Mucosa of stomach (tissue), 1 donor: ENCODE measurements around the gene FGF14.

Experiments
- H3K27me3 ChIP-seq: one replicate; pipeline ENCODE4 v1.7.0; 2013; ENCODE audit warnings: mild to moderate bottlenecking, low read length; ENCODE audit not compliant: control insufficient read depth, insufficient read depth
- H3K36me3 ChIP-seq: one replicate; pipeline ENCODE4 v1.7.0; 2013; ENCODE audit warnings: low read length; ENCODE audit not compliant: control insufficient read depth, insufficient read depth
- H3K4me1 ChIP-seq: one replicate; pipeline ENCODE4 v1.7.0; 2013; ENCODE audit warnings: mild to moderate bottlenecking, low read length; ENCODE audit not compliant: control insufficient read depth, insufficient read depth
- H3K4me3 ChIP-seq: one replicate; pipeline ENCODE4 v1.7.0; 2013; ENCODE audit warnings: low read length
- H3K9ac ChIP-seq: one replicate; pipeline ENCODE4 v1.7.0; 2013; ENCODE audit warnings: mild to moderate bottlenecking, low read length, moderate library complexity
- H3K9me3 ChIP-seq: one replicate; pipeline ENCODE4 v1.7.0; 2013; ENCODE audit warnings: mild to moderate bottlenecking, low read length, moderate library complexity; ENCODE audit not compliant: control insufficient read depth
- donor health status: Pancreatic carcinoma.

Gene FGF14

GRCh38 chr13:101727118-101727517 lies 674.7 kb downstream of the FGF14 start:
- Histone ChIP-seq H3K9me3 (no peaks in the 10 kb centered on the region), H3K9ac (no peak overlapping the region), H3K4me3 (no peak overlapping the region), H3K27me3 (no peaks in the 10 kb centered on the region), H3K36me3 (no peaks in the 10 kb centered on the region), H3K4me1 (no peaks in the 10 kb centered on the region)

- Histone ChIP-seq H3K4me1 (no peaks in the 10 kb centered on the region), H3K9ac (no peak overlapping the region), H3K4me3 (no peak overlapping the region), H3K36me3 (no peaks in the 10 kb centered on the region), H3K9me3 (no peaks in the 10 kb centered on the region), H3K27me3 (no peaks in the 10 kb centered on the region)
Observed at GRCh38 chr13:101726681-101727080, 675.2 kb downstream of the FGF14 start.

- Histone ChIP-seq H3K4me3 (no peak overlapping the region), H3K9ac (no peak overlapping the region), H3K27me3 (no peaks in the 10 kb centered on the region), H3K4me1 (no peaks in the 10 kb centered on the region), H3K36me3 (no peaks in the 10 kb centered on the region), H3K9me3 (no peaks in the 10 kb centered on the region)
Observed at GRCh38 chr13:101718496-101718895, 683.4 kb downstream of the FGF14 start.

GRCh38 chr13:101717353-101717752 lies 684.5 kb downstream of the FGF14 start:
- Histone ChIP-seq H3K9me3 (no peaks in the 10 kb centered on the region), H3K36me3 (no peaks in the 10 kb centered on the region), H3K27me3 (no peaks in the 10 kb centered on the region), H3K4me1 (no peaks in the 10 kb centered on the region), H3K4me3 (no peak overlapping the region), H3K9ac (no peak overlapping the region)

- H3K9ac ChIP-seq = no peak overlapping the region
- no peak overlapping the region for H3K4me3 ChIP-seq
- no peaks in the 10 kb centered on the region for H3K9me3 ChIP-seq
- H3K27me3 ChIP-seq = no peaks in the 10 kb centered on the region
- H3K36me3 ChIP-seq = no peaks in the 10 kb centered on the region
- no peaks in the 10 kb centered on the region for H3K4me1 ChIP-seq
Observed at GRCh38 chr13:101714195-101714594, 687.7 kb downstream of the FGF14 start.

- no peak overlapping the region for H3K4me3 ChIP-seq
- no peaks in the 10 kb centered on the region for H3K36me3 ChIP-seq
- H3K4me1 ChIP-seq = no peaks in the 10 kb centered on the region
- H3K27me3 ChIP-seq = no peaks in the 10 kb centered on the region
- no peaks in the 10 kb centered on the region for H3K9me3 ChIP-seq
- no peak overlapping the region for H3K9ac ChIP-seq
Observed at GRCh38 chr13:101712026-101712348, 689.9 kb downstream of the FGF14 start.

GRCh38 chr13:101711307-101712025 lies 690.4 kb downstream of the FGF14 start:
- H3K27me3 ChIP-seq = no peaks in the 10 kb centered on the region
- H3K9me3 ChIP-seq = no peaks in the 10 kb centered on the region
- no peaks in the 10 kb centered on the region for H3K36me3 ChIP-seq
- H3K9ac ChIP-seq = no peak overlapping the region
- no peaks in the 10 kb centered on the region for H3K4me1 ChIP-seq
- H3K4me3 ChIP-seq = no peak overlapping the region

- no peaks in the 10 kb centered on the region for H3K4me1 ChIP-seq
- H3K27me3 ChIP-seq = no peaks in the 10 kb centered on the region
- H3K36me3 ChIP-seq = no peaks in the 10 kb centered on the region
- no peaks in the 10 kb centered on the region for H3K9me3 ChIP-seq
- H3K9ac ChIP-seq = no peak overlapping the region
- no peak overlapping the region for H3K4me3 ChIP-seq
Observed at GRCh38 chr13:101709952-101710351, 691.9 kb downstream of the FGF14 start.

- Histone ChIP-seq H3K4me1 (no peaks in the 10 kb centered on the region), H3K9me3 (no peaks in the 10 kb centered on the region), H3K9ac (no peak overlapping the region), H3K27me3 (no peaks in the 10 kb centered on the region), H3K4me3 (no peak overlapping the region), H3K36me3 (no peaks in the 10 kb centered on the region)
Observed at GRCh38 chr13:101708115-101708514, 693.7 kb downstream of the FGF14 start.

GRCh38 chr13:101707659-101708058 lies 694.2 kb downstream of the FGF14 start:
- Histone ChIP-seq H3K9ac (no peak overlapping the region), H3K36me3 (no peaks in the 10 kb centered on the region), H3K27me3 (no peaks in the 10 kb centered on the region), H3K9me3 (no peaks in the 10 kb centered on the region), H3K4me1 (no peaks in the 10 kb centered on the region), H3K4me3 (no peak overlapping the region)

GRCh38 chr13:101706651-101707050 lies 695.2 kb downstream of the FGF14 start:
- Histone ChIP-seq H3K9me3 (no peaks in the 10 kb centered on the region), H3K27me3 (no peaks in the 10 kb centered on the region), H3K4me3 (no peak overlapping the region), H3K9ac (no peak overlapping the region), H3K36me3 (no peaks in the 10 kb centered on the region), H3K4me1 (no peaks in the 10 kb centered on the region)

GRCh38 chr13:101703838-101704237 lies 698.0 kb downstream of the FGF14 start:
- no peak overlapping the region for H3K9ac ChIP-seq
- H3K9me3 ChIP-seq = no peaks in the 10 kb centered on the region
- no peak overlapping the region for H3K4me3 ChIP-seq
- H3K36me3 ChIP-seq = no peaks in the 10 kb centered on the region
- no peaks in the 10 kb centered on the region for H3K27me3 ChIP-seq
- no peaks in the 10 kb centered on the region for H3K4me1 ChIP-seq

GRCh38 chr13:101703081-101703480 lies 698.8 kb downstream of the FGF14 start:
- Histone ChIP-seq H3K4me3 (no peak overlapping the region), H3K36me3 (no peaks in the 10 kb centered on the region), H3K4me1 (no peaks in the 10 kb centered on the region), H3K27me3 (no peaks in the 10 kb centered on the region), H3K9me3 (no peaks in the 10 kb centered on the region), H3K9ac (no peak overlapping the region)
